Measurements from ENCODE around the gene KLLN.
A peak's percentile ranks its signal among the peaks of the same experiment; 100 is the strongest.

The KLLN gene

GRCh38 chr10:87818505-87819288 lies 44.6 kb downstream of the KLLN start:
- peak overlapping the region; percentile 86 for H2AFZ ChIP-seq (ENCODE audit: low read depth)
- no peaks in the 10 kb centered on the region for H3K27me3 ChIP-seq (ENCODE audit: insufficient read depth, low read depth)
- peak overlapping the region; percentile 85 for H3K27ac ChIP-seq

GRCh38 chr10:87817609-87818504 lies 45.5 kb downstream of the KLLN start, which contains the start of gene ATAD1:
Gene ATAD1, minus strand, starts transcription at chr10:87818226. Its CDS starts 3,627 bp downstream, at chr10:87814599.
- Histone ChIP-seq H3K79me2 (ENCODE audit: insufficient read depth, low read depth) (peaks cover 51% of the 10 kb centered on the region), H2AFZ (ENCODE audit: low read depth) (peak within 1 kb of the TSS; percentile 86), H3K27me3 (ENCODE audit: insufficient read depth, low read depth) (no peaks in the 10 kb centered on the region), H3K27ac (peak within 1 kb of the TSS; percentile 85), H4K20me1 (ENCODE audit: insufficient read depth) (peaks cover 6% of the 10 kb centered on the region; the same call in 1 of the 2 replicates), H3K36me3 (ENCODE audit: insufficient read depth) (no peaks in the 10 kb centered on the region), H3K9ac (peak within 1 kb of the TSS; percentile 87), H3K4me1 (ENCODE audit: low read depth, poor library complexity, severe bottlenecking) (peaks cover 36% of the 10 kb centered on the region), H3K4me2 (peak within 1 kb of the TSS; percentile 90), H3K4me3 (IDR thresholded peaks at IDR 0.05; ENCODE audit: insufficient read depth, low read depth, low read length) (peak within 1 kb of the TSS; percentile 61)
- no peak; the same call in 1 of the 2 replicates for TF ChIP-seq CTCF (conservative IDR thresholded peaks at IDR 0.05; ENCODE audit: low read depth, low read length)

More at GRCh38 chr10:87818505-87819288, 44.6 kb downstream of the KLLN start:
- Histone ChIP-seq H3K4me1 (ENCODE audit: low read depth, poor library complexity, severe bottlenecking) (peaks cover 35% of the 10 kb centered on the region), H3K4me3 (IDR thresholded peaks at IDR 0.05; ENCODE audit: insufficient read depth, low read depth, low read length) (no peak overlapping the region), H3K4me2 (peak overlapping the region; percentile 90), H3K9ac (peak overlapping the region; percentile 87), H4K20me1 (ENCODE audit: insufficient read depth) (peaks cover 6% of the 10 kb centered on the region; the same call in 1 of the 2 replicates), H3K79me2 (ENCODE audit: insufficient read depth, low read depth) (peaks cover 44% of the 10 kb centered on the region), H3K36me3 (ENCODE audit: insufficient read depth) (no peaks in the 10 kb centered on the region)
- TF ChIP-seq CTCF (conservative IDR thresholded peaks at IDR 0.05; ENCODE audit: low read depth, low read length): no peak; the same call in 1 of the 2 replicates

- Histone ChIP-seq H3K4me3 (IDR thresholded peaks at IDR 0.05; ENCODE audit: insufficient read depth, low read depth, low read length) (peak overlapping the region; percentile 61), H3K27ac (peak overlapping the region; percentile 85), H4K20me1 (ENCODE audit: insufficient read depth) (peaks cover 6% of the 10 kb centered on the region; the same call in 1 of the 2 replicates), H2AFZ (ENCODE audit: low read depth) (peak overlapping the region; percentile 86; the same call in 1 of the 2 replicates), H3K9ac (peak overlapping the region; percentile 87), H3K4me2 (peak overlapping the region; percentile 89), H3K36me3 (ENCODE audit: insufficient read depth) (no peaks in the 10 kb centered on the region), H3K27me3 (ENCODE audit: insufficient read depth, low read depth) (no peaks in the 10 kb centered on the region), H3K4me1 (ENCODE audit: low read depth, poor library complexity, severe bottlenecking) (peaks cover 36% of the 10 kb centered on the region), H3K79me2 (ENCODE audit: insufficient read depth, low read depth) (peaks cover 59% of the 10 kb centered on the region)
- TF ChIP-seq CTCF (conservative IDR thresholded peaks at IDR 0.05; ENCODE audit: low read depth, low read length): no peak
Observed at GRCh38 chr10:87816898-87817608, 46.3 kb downstream of the KLLN start.

All from KMS-11 (cell line).